NCI-H2196 (cell line): ENCODE measurements around the gene PMM1.
"Not testable (repeated sequence)": the region's sequence is repeated elsewhere in the genome, so short reads cannot be mapped to it uniquely, and the experiment has no call there.

Experiments used
- DNase-seq: peaks from one replicate; lab custom pipeline; 2025; ENCODE audit not compliant: unreplicated experiment; lab: John Stamatoyannopoulos, UW

The PMM1 gene

DNA sequence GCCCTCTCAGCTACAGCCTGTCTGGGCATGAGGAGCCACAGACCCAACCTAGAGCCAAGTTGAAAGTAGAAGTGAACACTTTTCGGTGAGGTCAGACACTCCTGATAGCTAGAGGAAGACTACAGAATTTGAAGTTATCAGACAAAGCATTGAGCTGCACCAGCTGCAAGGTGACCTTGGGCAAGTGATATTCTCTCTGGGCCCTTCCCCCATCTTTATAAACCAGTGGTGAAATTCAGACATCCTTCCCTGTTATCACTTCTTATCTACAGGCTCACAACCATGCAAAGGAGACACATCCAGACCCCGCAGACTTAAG is 8.0 kb upstream of the PMM1 start:
- DNase-seq: no peak

DNA sequence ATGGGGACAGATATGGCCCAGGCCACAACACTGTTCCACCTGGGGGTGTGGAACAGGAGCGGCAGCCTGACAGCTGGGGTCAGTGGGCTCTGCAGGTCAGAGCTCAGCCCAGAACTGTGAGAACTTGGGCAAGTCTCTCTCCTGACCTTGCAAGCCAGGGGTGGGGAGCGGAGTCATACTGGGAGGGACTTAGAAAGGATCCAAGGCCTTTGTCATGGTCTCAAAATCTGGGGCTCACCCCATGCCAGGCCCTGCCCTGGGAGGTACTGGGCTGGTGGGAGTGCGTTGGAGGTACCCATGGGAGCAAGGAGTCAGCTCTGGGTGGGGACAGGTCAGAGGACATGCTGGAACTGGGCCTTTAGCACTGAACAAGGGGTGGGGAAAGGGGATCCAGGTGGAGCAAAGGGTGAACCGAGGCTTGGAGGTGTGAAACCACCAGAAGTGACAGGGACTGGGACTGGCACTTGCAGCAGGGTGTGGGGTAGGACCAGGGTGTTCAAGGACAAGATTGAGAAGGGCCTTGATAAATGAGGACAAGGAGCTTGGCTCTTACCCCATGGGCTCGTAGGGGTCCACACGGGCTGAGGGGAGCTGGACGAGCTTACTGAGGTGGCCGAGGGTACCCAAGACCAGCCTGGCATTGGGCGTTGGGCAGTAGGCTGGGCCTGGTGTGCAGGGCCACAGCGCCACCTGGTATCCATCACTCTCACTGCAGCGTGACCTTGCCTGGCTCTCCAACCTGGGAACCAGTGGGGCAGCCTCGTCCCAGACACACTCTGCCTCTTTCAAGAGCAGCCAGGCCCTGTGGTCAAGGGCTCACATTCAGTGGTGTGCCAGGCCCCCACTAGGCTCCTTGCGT is 7.4 kb upstream of the PMM1 start:
- DNase-seq: peak; percentile 71

- no peak for DNase-seq
Observed at GRCh38 chr22:41595703-41596102, 6.1 kb upstream of the PMM1 start.

- not testable (repeated sequence) for DNase-seq
Observed at GRCh38 chr22:41593336-41593960, 3.8 kb upstream of the PMM1 start.

DNA sequence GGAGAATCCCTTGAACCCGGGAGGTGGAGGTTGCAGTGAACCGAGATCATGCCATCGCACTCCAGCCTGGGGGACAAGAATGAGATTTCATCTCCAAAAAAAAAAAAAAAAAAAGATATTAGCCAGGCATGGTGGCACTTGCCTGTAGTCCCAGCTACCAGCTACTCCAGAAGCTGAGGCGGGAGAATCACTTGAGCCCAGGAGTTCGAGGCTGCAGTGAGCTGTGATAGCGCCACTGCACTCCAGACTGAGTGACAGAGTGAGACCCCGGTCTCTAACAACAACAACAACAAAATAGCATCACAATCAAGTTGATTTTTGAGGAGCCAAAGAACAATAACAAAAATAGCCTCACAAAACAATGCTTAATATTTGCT is 2.3 kb downstream of the PMM1 start:
- no peak for DNase-seq

- no peak for DNase-seq
Observed at GRCh38 chr22:41585898-41586297, 3.7 kb downstream of the PMM1 start.

DNA sequence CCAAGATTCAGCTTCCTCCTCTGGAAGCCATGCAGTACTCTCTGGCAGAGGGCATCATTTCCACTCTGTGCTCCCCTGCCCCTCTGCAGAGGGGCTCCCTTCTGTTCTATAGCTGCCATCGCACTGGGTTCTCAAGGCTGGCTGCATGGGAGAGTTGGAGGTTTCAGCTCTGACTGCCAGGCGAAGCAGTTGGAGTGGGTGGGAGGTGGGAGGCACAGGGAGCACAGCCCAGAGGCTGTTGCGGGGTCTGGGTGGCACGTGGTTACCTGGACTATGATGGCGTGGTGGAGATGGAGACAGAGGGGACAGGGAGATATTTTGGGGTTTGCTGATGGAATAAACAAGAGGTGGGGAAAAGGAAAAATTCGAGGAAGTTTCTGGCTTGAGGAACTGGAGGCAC is 4.8 kb downstream of the PMM1 start:
- DNase-seq: no peak

DNA sequence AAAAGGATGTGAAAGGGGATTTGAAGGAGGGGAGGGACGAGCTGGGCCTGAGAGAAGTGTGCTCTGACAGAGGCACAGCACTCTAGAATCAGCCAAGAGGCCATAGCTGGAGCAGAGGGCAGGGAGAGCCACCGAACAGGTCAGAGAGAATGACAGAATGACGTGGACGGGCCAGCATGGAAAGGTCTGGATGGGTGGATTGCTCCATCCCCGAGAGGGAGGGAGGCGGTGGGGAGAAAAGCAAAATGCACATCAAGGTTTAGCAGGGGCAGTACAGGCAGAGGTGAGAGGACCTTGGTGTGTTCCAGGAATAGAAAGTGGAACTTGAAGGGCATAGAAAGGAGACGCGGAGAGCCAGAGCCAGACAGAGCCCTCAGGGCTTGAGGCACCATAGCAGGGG is 6.9 kb downstream of the PMM1 start:
- no peak for DNase-seq

DNA sequence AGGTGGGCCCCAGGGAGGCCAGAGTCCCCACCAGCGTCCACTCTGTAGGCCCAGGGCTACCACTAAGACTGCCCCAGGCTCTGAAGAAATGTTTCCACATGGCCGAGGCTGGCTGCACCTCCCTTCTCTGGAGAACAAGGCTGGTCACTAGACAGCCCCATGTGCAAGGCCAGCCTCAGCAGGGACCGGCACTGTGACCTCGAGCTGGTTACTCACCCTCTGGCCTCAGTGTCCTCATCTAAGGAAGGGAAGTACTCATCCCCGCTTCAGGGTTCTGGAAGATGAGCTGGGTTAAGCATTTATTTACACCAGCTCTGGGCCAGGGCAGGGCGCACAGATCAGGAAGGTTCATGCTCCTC is 9.7 kb downstream of the PMM1 start:
- DNase-seq: no peak

DNA sequence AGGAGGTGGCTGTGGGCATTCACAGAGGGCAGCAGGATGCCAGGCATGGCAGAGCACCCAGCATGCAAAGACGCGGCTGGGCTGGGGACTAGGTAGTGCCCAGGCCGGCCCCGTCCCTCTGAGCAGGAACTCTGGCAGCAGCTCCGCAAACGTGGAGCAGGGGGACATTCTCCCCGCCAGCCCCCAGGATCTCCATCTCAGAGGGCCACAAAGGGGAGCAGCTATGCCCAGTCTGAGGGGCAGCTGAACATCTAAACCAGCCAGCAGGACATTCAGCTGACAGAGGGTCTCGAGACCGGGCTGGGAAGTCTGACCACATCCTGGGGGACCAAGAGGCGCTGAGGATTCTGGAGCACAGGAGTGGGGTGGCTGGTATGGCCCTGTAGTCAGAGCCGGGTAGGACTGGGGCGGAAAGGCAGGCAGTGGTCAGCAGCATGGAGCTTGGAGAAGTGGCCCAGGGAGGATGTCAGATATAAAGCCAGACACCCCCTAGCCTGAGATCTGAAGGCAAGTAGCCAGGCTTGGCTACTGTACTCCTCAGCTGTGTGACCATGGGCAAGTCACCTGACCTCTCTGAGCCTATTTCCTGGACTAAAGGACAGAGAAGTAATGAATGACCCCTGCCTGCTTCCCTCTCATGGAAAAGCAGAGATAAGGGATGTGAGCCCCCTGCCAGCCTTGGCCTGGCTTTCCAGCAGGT is 10.2 kb downstream of the PMM1 start:
- no peak for DNase-seq

- DNase-seq: no peak
Observed at GRCh38 chr22:41578818-41579217, 10.8 kb downstream of the PMM1 start.

DNA sequence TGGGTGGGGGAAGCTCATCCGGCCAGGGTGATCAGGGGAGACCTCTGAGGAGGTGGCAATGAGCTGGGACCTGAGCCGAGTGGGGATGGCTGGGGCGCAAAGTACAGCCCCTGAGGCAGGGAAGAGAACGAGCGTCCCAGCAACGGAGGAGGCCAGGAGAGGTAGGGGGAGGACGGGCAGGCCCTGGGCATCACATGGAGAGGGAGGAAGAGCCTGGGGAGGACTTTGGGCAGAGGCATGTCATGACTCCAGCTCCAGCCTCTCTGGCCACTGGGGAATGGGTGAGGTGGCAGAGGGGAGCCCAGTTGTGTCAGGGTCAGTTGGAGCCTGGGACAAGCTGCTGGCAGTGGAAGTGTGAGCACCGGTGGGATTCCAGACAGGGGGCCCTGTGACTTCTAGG is 11.5 kb downstream of the PMM1 start:
- no peak for DNase-seq

GRCh38 chr22:41576877-41577276 is 12.8 kb downstream of the PMM1 start:
- peak; percentile 44 for DNase-seq

DNA sequence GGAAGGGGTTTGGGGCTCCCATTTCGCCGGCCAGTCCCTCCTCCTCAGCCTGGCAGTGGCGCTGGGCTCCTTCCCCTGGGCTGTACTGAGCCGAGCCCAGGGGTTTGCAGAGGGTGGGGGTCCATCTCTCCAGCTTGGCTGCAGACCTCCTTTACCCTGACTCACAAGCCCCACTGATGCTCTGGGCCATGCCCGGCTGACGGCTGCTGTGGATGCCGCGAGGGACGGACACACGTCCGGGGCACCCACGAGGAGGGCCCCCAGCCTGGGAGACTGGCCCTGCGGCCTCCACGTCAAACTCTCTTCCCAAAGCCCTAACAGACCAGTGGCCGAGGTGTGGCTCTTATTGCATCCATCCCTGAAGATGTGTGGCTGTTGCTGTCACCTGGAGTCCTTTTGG is 14.1 kb downstream of the PMM1 start:
- DNase-seq: no peak

DNA sequence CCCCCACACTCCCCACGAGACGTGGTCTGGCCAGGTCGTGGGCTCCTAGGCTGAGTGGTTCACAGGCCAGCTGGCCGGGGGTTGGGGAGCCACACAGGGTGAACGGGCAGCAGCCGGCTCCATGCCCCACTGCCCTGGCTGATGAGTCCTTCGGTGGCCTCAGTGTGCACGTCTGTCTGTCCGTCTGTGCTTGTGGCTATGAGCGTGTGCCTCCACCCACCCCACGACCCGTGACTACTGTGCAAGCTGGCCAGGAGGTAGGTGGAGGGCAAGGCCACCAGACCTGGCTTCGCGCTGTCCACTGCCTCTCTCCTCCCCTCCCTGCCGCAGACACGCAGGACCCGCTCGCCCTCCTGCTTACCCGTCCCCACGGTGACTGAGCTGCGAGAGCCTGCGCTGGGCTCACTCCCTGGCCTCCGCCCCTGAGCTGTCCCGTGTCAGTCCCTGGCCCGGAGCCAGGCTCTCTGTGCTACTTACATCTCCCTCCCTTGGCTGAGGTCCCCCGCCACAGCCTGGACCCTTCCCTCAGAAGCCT is 14.7 kb downstream of the PMM1 start:
- no peak for DNase-seq

GRCh38 chr22:41573677-41574076 is 16.0 kb downstream of the PMM1 start:
- DNase-seq: no peak

DNA sequence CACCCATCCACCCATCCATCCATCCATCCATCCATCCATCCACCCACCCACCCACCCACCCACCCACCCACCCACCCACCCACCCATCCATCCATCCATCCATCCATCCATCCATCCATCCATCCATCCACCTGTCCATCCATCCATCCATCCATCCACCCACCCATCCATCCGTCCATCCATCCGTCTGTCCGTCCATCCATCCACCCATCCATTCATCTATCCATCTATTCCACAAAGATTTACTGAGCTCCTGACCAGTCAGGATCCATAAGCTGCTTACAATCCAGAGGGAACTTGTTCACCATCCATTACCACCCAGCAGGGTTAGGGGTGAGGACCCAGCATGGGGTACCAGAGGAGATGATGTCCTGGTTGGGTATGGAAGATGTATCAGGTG is 17.3 kb downstream of the PMM1 start:
- DNase-seq: not testable (repeated sequence)

GRCh38 chr22:41571786-41572185 is 17.9 kb downstream of the PMM1 start:
- no peak for DNase-seq

DNA sequence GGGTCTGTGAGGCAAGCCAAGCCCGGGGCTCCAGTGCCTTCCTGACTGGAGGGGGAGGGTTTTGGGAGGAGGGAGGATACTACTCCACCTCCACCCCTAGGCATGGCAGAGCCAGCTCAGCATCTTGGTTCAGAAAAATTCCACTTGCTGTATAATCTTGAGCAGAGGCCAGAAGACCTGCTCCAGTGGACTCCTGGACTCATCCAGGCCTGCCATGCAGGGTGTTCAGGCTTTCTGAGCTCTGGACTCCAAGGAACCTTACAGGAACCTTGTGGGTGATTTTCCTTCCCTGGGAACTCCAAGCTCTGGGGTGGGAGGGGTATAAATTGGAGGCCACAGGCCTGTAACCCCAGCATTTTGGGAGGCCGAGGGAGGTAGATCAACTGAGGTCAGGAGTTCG is 19.4 kb downstream of the PMM1 start:
- DNase-seq: no peak

- DNase-seq: no peak
Observed at GRCh38 chr22:41568811-41569210, 20.8 kb downstream of the PMM1 start.

DNA sequence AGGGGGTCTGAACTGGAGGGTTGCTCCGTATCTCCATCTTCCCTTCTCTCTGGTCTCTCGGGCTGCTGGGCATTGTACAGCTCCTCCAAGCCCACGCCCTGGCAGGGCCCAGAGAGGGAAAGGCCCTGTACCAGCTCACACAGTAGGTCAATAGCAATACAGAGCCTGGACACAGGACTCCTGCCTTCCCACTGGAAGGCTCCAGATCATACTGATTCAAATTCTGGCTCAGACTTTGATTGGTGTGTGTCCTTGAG is 22.2 kb downstream of the PMM1 start:
- no peak for DNase-seq

DNA sequence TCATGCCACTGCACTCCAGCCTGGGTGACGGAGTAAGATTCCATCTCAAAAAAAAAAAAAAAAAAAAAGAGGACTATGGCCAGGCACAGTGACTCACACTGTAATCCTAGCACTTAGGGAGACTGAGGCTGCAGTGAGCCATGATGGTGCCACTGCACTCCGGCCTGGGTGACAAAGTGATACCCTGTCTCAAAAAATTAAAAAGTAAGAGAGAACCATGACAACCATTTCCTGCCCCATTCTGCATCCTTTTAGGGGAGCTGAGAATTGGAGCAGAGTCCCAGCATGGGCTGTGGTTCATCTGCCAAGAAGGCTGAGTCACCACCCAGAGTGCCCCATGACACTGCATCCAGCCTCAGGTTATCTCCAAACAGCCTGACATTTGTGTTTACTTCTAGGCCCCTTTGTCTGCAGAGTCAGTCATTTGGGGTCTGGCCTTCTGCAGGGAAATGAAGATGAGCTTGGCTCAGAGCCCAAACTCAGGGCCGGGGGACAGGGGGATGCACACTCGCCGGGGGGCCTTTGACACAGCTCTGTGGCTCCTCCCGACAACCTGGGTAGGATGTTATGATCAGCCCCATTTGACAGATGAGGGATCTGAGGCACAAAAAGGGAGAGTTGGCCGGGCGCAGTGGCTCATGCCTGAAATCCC is 24.1 kb downstream of the PMM1 start:
- DNase-seq: peak; percentile 18
